Fibroblast of the conjunctiva (primary cell): Measurements from ENCODE around the gene MED13.

Experiments
- DNase-seq: peaks from one replicate; pipeline ENCODE4 v3.0.0-alpha.2; 2010; ENCODE audit warnings: low read depth

MED13 gene

DNA sequence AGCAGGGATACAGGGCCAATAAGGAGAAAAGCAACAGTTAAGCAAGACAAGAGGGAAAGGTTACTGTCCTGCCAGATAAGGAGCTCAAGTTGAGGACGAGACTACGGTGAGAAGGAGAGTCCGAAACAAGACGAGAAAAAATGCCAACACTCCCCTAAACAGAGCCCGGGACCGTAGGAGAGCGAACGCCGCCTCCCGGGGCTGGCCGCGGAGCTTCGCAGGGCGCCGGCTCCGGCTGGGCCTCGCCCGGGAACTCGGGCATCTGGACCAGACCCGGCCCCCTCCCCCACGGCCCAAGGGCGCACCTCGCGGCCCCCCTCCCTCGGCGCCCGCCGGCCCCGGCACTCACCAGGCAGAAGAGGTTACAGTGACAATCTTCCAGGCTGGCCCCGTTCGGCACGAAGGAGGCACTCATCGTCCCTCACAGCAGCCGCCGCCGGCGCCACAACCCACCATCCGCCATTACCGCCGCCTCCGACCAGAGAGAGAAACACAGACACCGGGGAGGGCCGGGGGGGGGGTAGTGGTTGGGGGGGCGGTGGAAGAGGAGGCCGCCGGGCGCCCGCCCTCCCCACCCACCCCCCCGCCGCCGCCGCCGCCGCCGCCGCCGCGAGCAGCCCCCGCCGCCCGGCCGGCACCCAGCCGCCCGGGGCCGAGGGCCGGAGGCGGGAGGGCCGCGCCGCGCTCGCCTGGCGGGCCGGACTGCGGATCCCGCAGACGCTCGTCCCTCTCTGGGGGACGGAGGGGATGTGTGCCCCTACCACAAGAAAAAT is at the start of gene MED13:
Gene MED13 (minus strand): TSS at position 488 of the 773 bp plus-strand sequence. CDS start 73 bp downstream, at position 415.
- no peak for DNase-seq

DNA sequence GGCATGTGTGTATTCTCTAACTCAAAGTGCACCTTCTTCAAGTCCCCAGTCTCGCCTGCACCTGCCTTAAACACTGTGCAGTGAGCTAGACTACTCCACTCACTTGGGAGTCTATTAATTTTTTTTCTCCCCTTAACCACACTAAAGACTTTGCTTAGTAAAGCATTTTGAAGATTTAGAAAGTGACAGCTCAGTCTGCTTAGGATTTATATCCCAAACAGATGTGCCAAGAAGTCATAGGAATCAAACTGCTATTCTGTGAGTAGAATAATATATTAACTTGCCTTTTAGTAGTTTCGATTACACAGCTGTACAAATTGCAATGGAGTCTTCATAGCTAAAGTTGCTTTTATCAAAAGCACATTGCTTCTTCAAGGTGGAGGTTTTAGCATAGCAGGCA is 47.2 kb upstream of the MED13 start:
- no peak for DNase-seq

- DNase-seq = no peak
These were observed 46.6 kb upstream of the MED13 start for GRCh38 chr17:62111562-62112171.

DNA sequence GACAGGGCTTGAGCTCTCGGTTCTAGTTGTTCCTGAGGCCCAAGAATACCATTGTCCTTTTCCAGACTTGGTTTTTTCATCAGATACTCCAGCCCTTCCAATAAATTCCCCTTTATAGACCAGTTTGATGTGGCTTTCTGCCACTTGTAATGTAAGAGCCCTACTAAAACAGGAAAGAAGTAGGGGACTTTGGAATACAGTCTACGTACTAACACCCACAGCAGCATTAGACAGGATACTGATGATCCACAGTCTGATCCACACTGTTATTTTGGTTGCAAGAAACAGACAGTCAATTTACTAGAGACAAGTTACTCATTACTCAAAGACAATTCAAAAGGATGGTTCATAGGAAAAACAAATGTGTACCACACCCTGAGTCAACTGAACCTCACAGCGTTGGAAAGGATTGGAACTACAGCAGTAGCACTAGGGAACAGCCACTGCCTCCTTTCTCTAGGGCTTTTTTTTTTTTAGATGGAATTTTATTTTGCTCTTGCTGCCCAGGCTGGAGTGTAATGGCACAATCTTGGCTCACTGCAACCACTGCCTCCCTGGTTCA is 45.9 kb upstream of the MED13 start:
- DNase-seq = no peak

DNA sequence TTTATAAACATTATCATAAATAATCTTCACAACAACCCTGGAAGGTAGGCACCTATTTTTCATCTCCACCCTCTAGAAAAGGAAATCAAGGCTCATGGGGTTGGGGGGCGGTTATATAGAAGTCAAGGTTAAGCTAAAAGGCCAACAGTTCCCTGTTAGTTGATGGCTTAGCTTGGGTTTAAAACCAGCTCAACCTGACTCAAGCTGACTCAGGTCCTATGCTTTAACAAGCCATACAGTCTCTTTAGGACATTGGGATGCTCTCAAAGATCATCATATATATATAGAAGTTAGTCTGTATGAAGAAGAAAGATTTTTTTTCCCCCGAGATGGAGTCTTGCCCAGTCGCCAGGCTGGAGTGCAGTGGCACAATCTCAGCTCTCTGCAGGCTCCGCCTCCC is 44.8 kb upstream of the MED13 start:
- DNase-seq = no peak

DNA sequence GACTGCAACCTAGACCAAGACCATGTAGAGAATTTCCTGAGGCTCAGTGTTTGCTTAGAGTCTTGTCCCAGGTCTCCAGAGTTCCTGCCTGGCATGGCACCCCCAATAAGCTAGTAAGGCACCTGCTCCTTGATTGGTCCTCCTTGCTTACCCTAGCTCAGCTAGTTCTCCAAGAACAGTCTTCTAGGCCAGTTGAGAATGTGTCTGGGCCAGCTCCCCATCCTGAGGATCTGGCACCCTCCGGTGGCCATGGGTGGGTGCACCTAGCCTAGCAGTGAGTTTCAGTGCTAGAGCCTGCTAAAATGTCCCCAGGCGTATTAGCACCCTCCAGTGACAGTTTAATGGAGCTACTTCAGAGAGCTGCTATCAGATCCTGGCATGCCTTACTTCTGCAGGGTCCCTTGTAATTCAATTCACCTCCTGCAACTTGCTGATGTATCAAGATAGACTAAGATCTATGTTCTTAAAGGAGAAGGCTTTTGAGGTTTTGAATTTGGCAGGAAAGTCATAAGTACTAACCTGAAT is 44.4 kb upstream of the MED13 start:
- DNase-seq = peak; percentile 49

DNA sequence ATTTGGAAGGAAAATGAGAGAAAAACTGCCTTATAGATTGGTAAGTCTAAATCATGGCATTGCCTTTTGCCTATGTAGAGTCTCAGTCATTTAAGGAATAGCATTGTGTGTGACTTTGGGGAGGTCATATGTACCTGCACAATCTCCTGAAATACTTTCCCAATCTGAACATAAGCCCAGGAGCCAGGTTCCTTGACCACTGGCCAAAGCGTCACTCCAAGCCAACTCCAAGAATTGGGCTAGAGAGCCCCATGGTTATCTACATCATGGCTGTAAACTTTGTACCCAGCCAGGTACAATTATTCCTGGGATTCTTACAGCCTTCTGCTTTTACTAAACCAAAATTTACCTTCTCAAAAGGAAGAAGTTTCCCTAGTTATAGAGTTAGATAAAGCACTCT is 40.8 kb upstream of the MED13 start:
- DNase-seq = no peak

GRCh38 chr17:62105357-62105756 is 40.3 kb upstream of the MED13 start:
- DNase-seq = no peak

DNA sequence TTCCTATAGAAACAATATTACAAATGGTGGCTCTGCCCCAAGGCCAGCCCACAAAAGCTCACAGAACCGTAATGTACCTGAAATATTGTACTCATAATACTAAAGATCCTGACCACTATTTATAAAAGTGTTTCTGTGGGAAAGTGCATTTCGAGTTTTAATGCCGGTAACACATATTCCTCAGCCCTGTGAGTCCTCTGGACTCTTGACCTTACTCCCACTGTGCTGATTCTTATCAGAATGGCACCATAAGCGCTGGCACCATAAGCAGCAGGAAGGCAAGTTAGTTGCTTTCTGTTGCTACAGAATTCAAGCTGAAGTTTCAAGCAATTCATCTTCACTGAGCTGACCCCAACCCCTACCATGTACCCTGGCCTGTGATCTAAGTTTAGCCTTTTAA is 36.4 kb upstream of the MED13 start:
- DNase-seq = no peak

DNA sequence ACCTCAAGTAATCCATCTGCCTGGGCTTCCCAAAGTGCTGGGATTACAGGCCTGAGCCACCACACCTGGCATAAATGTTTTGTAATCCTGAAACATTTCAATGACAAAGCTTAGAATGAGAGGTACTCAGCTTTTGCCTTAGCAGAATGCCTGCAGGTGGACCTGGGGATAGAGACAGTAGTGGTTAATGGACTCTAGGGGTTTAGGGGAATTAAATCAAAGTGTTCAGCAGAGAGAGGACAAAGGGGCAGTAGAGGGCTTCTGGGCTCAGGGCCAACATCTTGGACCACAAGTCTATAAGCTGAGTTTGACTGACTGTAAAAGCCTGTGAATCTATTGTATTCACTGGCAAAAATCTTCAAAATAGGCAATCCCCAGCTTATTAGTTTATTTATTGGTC is 36.0 kb upstream of the MED13 start:
- DNase-seq = no peak

GRCh38 chr17:62100055-62100454 is 35.0 kb upstream of the MED13 start:
- no peak for DNase-seq

DNA sequence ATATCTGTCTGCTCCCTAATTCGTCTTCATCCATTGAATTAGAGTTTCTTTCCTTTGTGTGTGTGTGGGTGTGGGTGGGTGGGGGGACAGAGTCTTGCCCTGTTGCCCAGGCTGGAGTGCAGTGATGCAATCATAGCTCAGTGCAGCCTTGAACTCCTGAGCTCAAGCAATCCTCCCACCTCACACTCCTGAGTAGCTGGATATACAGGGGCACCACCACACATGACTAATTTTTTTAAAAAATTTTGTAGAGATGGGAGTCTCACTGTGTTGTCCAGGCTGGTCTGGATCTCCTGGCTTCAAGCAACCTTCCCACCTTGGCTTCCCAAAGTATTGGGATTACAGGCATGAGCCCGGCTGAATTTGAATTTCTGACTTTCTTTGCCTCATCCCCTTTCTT is 34.5 kb upstream of the MED13 start:
- DNase-seq = no peak

DNA sequence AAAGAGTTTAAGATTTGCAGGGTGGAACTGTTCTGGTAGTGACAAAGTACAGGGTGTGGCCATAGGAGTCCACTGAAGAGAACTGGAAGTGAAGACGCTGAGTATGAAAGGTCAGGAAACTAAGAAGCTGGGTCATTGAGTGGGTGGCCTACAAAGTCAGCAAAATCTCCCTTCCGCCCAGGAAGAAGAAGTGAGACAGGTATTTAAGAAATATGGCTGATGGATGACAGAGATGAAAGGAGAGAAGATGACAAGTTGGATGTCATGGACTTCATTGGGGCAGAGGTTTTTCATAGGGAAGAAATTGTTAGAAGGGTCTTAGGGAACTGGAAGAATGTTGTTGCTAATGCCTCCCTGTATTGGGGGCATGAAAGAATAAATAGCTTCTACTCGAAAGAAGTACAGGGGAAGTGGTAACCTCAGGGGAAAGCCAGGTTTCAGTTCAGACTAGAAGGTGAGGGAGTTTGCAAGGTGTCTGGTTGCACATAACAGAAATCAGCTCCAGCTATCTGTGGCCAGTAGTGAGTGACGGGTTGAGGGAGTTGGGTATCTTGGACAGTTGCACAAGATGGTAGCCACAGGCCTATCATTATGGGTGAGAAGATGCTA is 33.6 kb upstream of the MED13 start:
- no peak for DNase-seq

DNA sequence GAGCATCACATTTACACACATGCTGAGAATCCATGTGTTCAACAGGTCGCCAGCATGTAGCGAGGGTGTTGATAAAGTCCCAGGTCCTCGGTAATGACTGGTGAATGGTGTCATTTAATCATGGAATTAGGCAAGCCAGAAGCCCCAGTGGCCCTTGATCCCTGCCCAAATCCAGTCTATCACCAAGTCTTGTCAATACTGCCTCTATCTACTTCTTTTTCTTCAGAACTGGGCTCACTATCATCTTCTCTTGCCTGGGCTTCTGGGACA is 31.3 kb upstream of the MED13 start:
- no peak for DNase-seq

- DNase-seq = no peak
These were observed 29.1 kb upstream of the MED13 start for GRCh38 chr17:62094175-62094574.

GRCh38 chr17:62093188-62094155 is 28.4 kb upstream of the MED13 start:
- DNase-seq = peak; percentile 55

DNA sequence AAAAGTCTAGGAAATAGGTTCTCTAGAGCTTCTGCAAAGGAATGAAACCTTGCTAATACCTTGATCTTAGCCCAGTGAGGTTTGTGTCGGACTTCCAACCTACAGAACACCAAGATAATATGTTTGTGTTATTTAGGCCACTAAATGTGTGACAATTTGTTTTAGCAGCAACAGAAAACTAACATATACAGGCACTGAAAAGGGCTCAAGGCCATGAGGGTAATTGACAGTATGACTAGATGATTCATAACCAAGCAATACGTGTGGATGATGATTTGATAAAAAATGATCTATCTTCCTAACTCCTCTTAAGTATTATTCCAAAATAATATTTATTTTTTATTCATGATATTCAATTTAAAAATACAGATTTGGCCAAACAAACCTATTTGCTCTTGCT is 27.7 kb upstream of the MED13 start:
- no peak for DNase-seq

- DNase-seq = no peak
These were observed 26.7 kb upstream of the MED13 start for GRCh38 chr17:62091804-62092203.

DNA sequence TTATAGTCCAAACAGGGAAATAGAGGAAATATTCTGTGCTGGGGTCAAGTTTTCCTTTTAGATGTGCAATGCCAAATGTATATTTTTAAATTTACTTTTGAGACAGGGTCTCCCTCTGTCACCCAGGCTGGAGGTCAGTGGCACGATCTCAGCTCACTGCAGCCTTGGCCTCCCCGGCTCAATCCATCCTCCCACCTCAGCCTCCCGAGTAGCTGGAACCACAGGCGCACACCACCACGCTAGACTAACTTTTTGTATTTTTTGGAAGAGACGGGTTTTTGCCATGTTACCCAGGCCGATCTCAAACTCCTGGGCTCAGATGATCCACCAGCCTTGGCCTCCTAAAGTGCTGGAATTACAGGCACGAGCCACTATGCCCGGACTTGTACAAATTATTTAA is 25.8 kb upstream of the MED13 start:
- no peak for DNase-seq

DNA sequence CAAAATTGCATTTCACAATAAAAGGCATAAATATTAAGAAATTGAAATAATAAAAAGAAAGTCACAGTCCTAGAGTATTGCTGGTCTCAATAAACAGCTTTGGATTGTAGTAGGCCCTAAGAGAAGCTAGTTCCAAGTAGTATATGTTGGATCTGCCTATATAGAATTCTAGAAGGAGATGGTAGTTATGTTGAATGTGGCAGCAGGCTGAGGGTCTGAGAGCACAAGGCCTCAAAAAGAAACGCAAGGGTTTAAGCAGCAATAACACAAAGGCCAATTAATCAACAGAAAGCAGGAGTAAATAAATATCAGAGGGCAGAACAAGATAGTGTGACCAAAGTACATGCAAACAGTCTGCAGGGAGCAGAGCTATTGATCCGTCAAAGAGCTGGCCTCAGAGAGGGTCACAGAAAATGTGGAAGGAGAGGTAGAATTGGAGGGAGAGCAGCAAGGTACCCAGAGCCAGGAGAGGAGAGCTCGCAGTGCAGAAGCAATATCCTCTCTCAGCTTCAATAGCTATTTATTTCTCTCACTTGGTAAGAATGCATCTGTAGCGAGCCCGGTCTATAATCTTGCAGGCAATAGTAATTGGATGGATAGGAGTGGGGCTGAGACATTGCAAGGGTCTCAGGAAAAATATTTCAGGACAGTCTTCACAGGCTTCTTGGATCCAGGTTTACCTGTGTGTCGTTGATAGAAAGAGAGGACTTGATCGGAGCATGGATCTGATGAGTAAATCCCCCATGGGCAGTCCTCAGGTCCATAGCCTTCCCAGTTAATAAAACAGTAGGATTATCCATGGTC is 25.1 kb upstream of the MED13 start:
- no peak for DNase-seq

DNA sequence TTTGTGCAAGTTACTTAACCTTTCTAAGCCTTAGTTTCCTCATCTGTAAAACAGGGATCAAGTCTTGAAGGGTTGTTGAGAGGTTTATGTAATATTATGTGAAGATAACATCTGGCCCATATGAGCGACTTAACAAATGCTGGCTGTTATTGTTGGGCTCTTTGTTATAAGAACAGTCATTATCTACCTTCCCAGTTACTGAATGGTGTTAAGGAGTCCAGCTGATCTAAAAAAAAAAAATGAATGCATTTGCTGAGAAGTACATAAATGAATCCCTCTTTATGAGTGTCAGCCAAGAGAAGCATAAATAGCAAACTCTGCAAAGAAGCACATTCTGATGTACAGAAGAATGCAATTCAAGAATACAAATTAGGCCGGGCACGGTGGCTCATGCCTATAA is 24.3 kb upstream of the MED13 start:
- DNase-seq = no peak
